Gastrocnemius medialis (tissue), 4 donors: Measurements from ENCODE around the gene PSMC1.

Experiments used
- CTCF ChIP-seq, 5 experiments: fragments of 450-650 bp in 3 of 5; fragments of 200-600 bp in 2 of 5; sonication (generic) in 2 of 5; IDR thresholded peaks in 4 of 5; conservative IDR thresholded peaks in 1 of 5; 1 replicate in 4 of 5; 2 replicates in 1 of 5; pipeline ENCODE4 v1.5.1; 2016 to 2019; ENCODE audit warnings: antibody characterized with exemption in 5 of 5, mild to moderate bottlenecking in 3 of 5, moderate library complexity in 3 of 5
- POLR2A ChIP-seq, 2 donors: fragments of 450-650 bp; IDR thresholded peaks; one replicate each; pipeline ENCODE4 v1.6.1; 2017; ENCODE audit warnings: antibody characterized with exemption in 2 of 2, mild to moderate bottlenecking in 2 of 2, moderate library complexity in 2 of 2

- TF ChIP-seq CTCF (IDR thresholded peaks at IDR 0.05 in 4 of 5, conservative IDR thresholded peaks at IDR 0.05 in 1 of 5) (no peak), POLR2A (IDR thresholded peaks at IDR 0.05) (no peak)
Measured at GRCh38 chr14:90272523-90272922, 16.2 kb downstream of the PSMC1 start.
